Spleen (tissue), 11 donors: ENCODE results near the gene ST6GAL1. TPM values are rescaled to one million over a fixed set of nuclear protein-coding genes. Genes with fewer than 3 reads are reported as not detected.
"Not testable (repeated sequence)": the region's sequence is repeated elsewhere in the genome, so short reads cannot be mapped to it uniquely, and the experiment has no call there.

Source experiments
- DNase-seq: peaks from one replicate; pipeline ENCODE4 v3.0.0-alpha.2; 2020
- H3K27ac ChIP-seq, 8 donors: fragments of 200-600 bp; sonication (generic) in 7 of 8; 1 replicate in 4 of 8; 2 replicates in 4 of 8; pipeline versions ENCODE4 v1.5.0 to v1.8.0; 2016 to 2021; ENCODE audit warnings: inconsistent platforms in 4 of 8, mild to moderate bottlenecking in 4 of 8, moderate library complexity in 1 of 8
- H3K27me3 ChIP-seq, 7 donors: fragments of 200-600 bp; sonication (generic) in 6 of 7; replicated peaks in 1 of 7; 1 replicate in 4 of 7; 2 replicates in 3 of 7; pipeline versions ENCODE4 v1.5.0 to v1.8.0; 2016 to 2021; ENCODE audit warnings: inconsistent platforms in 3 of 7, mild to moderate bottlenecking in 1 of 7
- H3K36me3 ChIP-seq, 6 donors: fragments of 200-600 bp; sonication (generic) in 5 of 6; 1 replicate in 4 of 6; 2 replicates in 2 of 6; pipeline versions ENCODE4 v1.5.0 to v1.8.0; 2016 to 2021; ENCODE audit warnings: inconsistent platforms in 2 of 6
- H3K4me1 ChIP-seq, 6 donors: fragments of 200-600 bp; sonication (generic) in 5 of 6; 1 replicate in 3 of 6; 2 replicates in 3 of 6; pipeline versions ENCODE4 v1.5.0 to v1.8.0; 2016 to 2021; ENCODE audit warnings: inconsistent platforms in 3 of 6
- H3K4me3 ChIP-seq, 8 donors: fragments of 200-600 bp; sonication (generic) in 7 of 8; 1 replicate in 4 of 8; 2 replicates in 4 of 8; pipeline versions ENCODE4 v1.5.0 to v1.8.0; 2016 to 2021; ENCODE audit warnings: inconsistent platforms in 4 of 8, mild to moderate bottlenecking in 4 of 8, moderate library complexity in 2 of 8
- H3K9me3 ChIP-seq, 8 donors: fragments of 200-600 bp; sonication (generic) in 7 of 8; 1 replicate in 4 of 8; 2 replicates in 4 of 8; pipeline versions ENCODE4 v1.5.0 to v1.8.0; 2016 to 2021; ENCODE audit warnings: inconsistent platforms in 4 of 8
- CTCF ChIP-seq, 11 experiments: fragments of 200-600 bp in 7 of 11; fragments of 450-650 bp in 4 of 11; sonication (generic) in 4 of 11; IDR thresholded peaks in 8 of 11; conservative IDR thresholded peaks in 3 of 11; 1 replicate in 7 of 11; 2 replicates in 4 of 11; pipeline versions ENCODE4 v1.4.0 to v1.8.0; 2016 to 2021; ENCODE audit warnings: antibody characterized with exemption in 11 of 11, inconsistent platforms in 4 of 11, mild to moderate bottlenecking in 1 of 11
- POLR2A ChIP-seq, 3 donors: fragments of 450-650 bp; IDR thresholded peaks; one replicate each; pipeline ENCODE4 v1.5.1; 2017; ENCODE audit warnings: antibody characterized with exemption in 3 of 3, mild to moderate bottlenecking in 1 of 3
- POLR2AphosphoS5 ChIP-seq, 3 donors: sonication (generic); formaldehyde crosslinking; IDR thresholded peaks; one replicate each; pipeline ENCODE4 v1.5.1; 2017; ENCODE audit warnings: antibody characterized with exemption in 3 of 3
- WGBS, 5 donors: extraction: QIAGEN DNeasy Blood & Tissue Kit in 3 of 5; methylation state at CpG; one replicate each; pipeline versions ENCODE4 v1.1.5 to v1.1.7; 2013 to 2018; 5-methylcytosine and 5-hydroxymethylcytosine counted together
- intact Hi-C: fragments of 100-400 bp; cut with DNase I; formaldehyde crosslinking; loops from one replicate; pipeline ENCODE4 v1.15.0; 2023; ENCODE audit warnings: low total_unique reads
- polyA plus RNA-seq, 3 donors: library from polyadenylated mRNA; stranded (reverse); fragments of 200-250 nt; gene quantifications; one replicate each; pipeline ENCODE4 v1.2.1, GENCODE V29; 2013
- total RNA-seq, 7 donors: library from RNA; depleted of rRNA in 3 of 7; stranded (reverse); fragments of >200 nt in 3 of 7; fragmentation: NEBNext Ultra II Directional in 4 of 7; extraction: Animal tissue kit (Norgen Biotek cat#: 25700) in 4 of 7; gene quantifications; one replicate each; pipeline versions ENCODE4 v1.1.0 to v1.2.1, GENCODE V29; 2016 to 2021
- donor health status: healthy with polysubstance abuse.
- donor health status: DM: no; HTN: no; CAD: no; lungs with moderate emphysema.
- donor health status: DM: no; HTN: no; CAD: no.
- donor health status: Bipolar disorder and iron deficiency.
- donor health status: healthy.
- donor health status: DM: no; HTN: no; CAD: no.
- donor health status: DM: yes; HTN: yes; CAD: no.

Gene ST6GAL1
- total and polyA plus RNA-seq, 10 donors, result 46.7 to 247 (median 187) TPM

- H3K27me3 ChIP-seq, result no peaks in the 10 kb centered on the region
- intact Hi-C loops, result no loop called here
- 92 to 96% (median 93%) methylated on average over 7 of the region's 7 CpGs for WGBS, 5 donors
- H3K4me1 ChIP-seq, result peaks cover 15 to 86% (median 42%) of the 10 kb centered on the region in 6 donors
- H3K36me3 ChIP-seq, result peaks cover 0 to 51% (median 6%) of the 10 kb centered on the region in 6 donors
- no peak for DNase-seq
- no peak overlapping the region for H3K4me3 ChIP-seq
- H3K9me3 ChIP-seq, result no peaks in the 10 kb centered on the region
- TF ChIP-seq POLR2AphosphoS5 (IDR thresholded peaks at IDR 0.05), result no peak
- no peak for TF ChIP-seq POLR2A (IDR thresholded peaks at IDR 0.05)
- no peak for TF ChIP-seq CTCF (IDR thresholded peaks at IDR 0.05 in 8 of 11, conservative IDR thresholded peaks at IDR 0.05 in 3 of 11)
- peak overlapping the region in 5 of 8 donors; percentile 37 to 80 (median 69) for H3K27ac ChIP-seq
Measured at GRCh38 chr3:186951640-186952552, 21.6 kb downstream of the ST6GAL1 start.

GRCh38 chr3:186953011-186953487 is 22.7 kb downstream of the ST6GAL1 start:
- DNase-seq, result no peak
- Histone ChIP-seq H3K9me3 (no peaks in the 10 kb centered on the region), H3K36me3 (peaks cover 0 to 41% (median 6%) of the 10 kb centered on the region in 6 donors), H3K4me3 (no peak overlapping the region), H3K27me3 (no peaks in the 10 kb centered on the region), H3K27ac (peak overlapping the region; percentile 33 to 80 (median 64)), H3K4me1 (peaks cover 15 to 83% (median 34%) of the 10 kb centered on the region in 6 donors)
- TF ChIP-seq POLR2A (IDR thresholded peaks at IDR 0.05) (no peak), CTCF (IDR thresholded peaks at IDR 0.05 in 8 of 11, conservative IDR thresholded peaks at IDR 0.05 in 3 of 11) (no peak), POLR2AphosphoS5 (IDR thresholded peaks at IDR 0.05) (no peak)
- WGBS, 5 donors, result 33 to 42% (median 34%) methylated on average over 4 of the region's 4 CpGs
- intact Hi-C loops, result no loop called here

- 68 to 74% (median 73%) methylated on average over 6 of the region's 6 CpGs for WGBS, 5 donors
- DNase-seq, intact Hi-C loops, H3K4me3 ChIP-seq, H3K9me3 ChIP-seq, H3K27me3 ChIP-seq: not testable (repeated sequence)
- Histone ChIP-seq H3K4me1 (peaks cover 15 to 82% (median 39%) of the 10 kb centered on the region in 6 donors), H3K27ac (peak overlapping the region in 3 of 8 donors; percentile 69 to 80 (median 79)), H3K36me3 (peaks cover 0 to 31% (median 4%) of the 10 kb centered on the region in 6 donors)
Measured at GRCh38 chr3:186953992-186954699, 23.8 kb downstream of the ST6GAL1 start.

GRCh38 chr3:186955898-186956696 is 25.8 kb downstream of the ST6GAL1 start:
- no peak for DNase-seq
- Histone ChIP-seq H3K27me3 (no peaks in the 10 kb centered on the region), H3K27ac (peak overlapping the region in 3 of 8 donors; percentile 22 to 48 (median 43)), H3K9me3 (no peaks in the 10 kb centered on the region), H3K4me1 (peaks cover 15 to 93% (median 59%) of the 10 kb centered on the region in 6 donors), H3K36me3 (peaks cover 0 to 13% (median 0%) of the 10 kb centered on the region in 6 donors), H3K4me3 (no peak overlapping the region)
- TF ChIP-seq POLR2AphosphoS5 (IDR thresholded peaks at IDR 0.05), result no peak
- no peak for TF ChIP-seq CTCF (IDR thresholded peaks at IDR 0.05 in 8 of 11, conservative IDR thresholded peaks at IDR 0.05 in 3 of 11)
- TF ChIP-seq POLR2A (IDR thresholded peaks at IDR 0.05), result no peak
- intact Hi-C loops, result no loop called here
- 75 to 86% (median 80%) methylated on average over 9 of the region's 9 CpGs for WGBS, 5 donors
